Left renal cortex interstitium (tissue), 4 donors: ENCODE data around the gene DAW1. TPM values are rescaled to one million over a fixed set of nuclear protein-coding genes. Genes with fewer than 3 reads are reported as not detected.
A peak's percentile ranks its signal among the peaks of the same experiment; 100 is the strongest.

Source experiments
- DNase-seq, 4 donors: peaks; one replicate each; pipeline ENCODE4 v3.0.0-alpha.2; 2013; ENCODE audit warnings: low read depth in 4 of 4, low spot score in 2 of 4, missing footprints in 1 of 4
- polyA plus RNA-seq, 4 donors: library from polyadenylated mRNA; unstranded; fragments of 120-200 nt; gene quantifications; one replicate each; pipeline ENCODE4 v1.2.1, GENCODE V29; 2013; ENCODE audit not compliant: insufficient read length in 4 of 4

DAW1 gene
- polyA plus RNA-seq, 4 donors, result 0.37 to 0.95 (median 0.66) TPM

DNA sequence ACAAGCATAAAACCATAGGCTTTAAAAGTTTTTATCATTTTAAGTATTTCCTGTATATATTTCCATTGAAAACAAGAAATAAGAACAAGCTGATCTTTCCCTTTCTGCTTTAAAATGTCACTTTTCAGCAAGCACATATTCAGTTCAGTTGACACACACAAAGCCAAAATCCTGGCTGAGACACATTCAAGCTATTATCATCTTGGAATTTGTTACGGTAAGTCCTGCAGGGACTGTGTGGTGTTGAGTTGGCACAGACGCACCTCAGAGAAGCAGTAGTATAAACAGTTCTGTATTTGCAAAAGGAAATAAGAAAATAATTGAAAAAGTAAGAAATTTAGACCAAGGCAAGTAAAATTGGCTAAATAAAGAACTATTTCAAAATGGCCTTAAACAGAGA, 10.4 kb upstream of the DAW1 start:
- no peak for DNase-seq

DNA sequence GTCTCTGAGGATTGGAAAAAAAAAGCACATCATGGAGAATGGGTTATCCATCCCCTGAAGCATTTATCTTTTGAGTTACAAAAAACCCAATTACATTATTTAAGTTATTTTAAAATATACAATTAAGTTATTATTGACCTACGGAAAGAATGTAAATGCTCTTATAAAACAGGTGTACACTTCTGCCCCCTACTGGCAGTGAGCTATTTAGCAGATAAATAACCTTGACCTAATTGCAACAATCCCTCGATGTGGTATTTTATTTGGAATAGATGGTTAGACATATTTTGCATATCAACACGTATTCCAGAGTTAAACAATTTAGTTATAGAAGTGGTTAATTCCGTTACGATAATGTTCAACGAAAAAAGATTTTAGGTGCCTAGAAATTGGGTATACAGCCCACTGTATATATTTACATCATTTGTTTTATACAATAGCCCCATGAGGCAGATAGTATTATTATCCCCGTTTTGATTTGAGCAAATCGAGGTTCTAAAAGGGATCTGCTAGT, 9.1 kb upstream of the DAW1 start:
- no peak for DNase-seq

DNA sequence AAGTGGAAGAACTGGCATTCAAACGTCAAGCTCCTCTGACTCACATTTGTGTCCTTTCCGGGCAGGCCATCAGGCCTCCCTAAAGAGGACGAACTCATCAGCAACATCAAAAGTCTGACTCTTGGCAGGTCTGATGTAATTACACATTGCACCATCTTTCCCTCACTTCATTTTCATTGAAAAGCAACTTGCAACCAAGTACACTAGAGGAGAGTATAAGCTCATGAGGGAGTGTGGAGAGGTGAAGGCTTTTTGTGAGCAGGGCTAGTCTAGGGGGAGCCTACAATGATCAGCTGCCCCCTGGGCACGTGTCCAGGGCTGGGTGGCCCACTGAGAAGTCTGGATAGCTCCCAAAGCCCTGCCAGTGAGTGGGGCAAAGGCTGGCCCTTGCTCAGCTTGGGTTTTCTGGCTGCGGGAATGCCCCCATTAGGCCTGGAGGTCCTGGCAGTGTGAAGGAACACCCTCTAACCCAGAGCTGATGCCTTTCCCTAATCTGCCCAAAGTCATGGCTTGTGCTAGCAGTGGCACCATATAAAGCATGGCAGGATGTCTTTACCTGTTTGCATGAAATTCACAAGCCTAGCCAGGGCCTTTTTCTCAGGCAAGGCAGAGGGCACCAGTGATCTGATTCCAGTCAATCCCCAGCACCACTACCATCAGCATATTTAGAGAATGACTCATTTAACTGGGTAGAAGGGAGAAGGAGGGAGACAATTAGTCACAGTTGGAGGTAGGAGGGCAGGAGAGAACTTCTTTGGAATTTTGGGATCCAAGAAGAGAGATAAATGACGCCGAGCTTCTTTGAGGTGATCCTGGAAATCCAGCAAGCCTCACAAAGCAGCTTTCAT, 8.5 kb upstream of the DAW1 start:
- no peak for DNase-seq

DNA sequence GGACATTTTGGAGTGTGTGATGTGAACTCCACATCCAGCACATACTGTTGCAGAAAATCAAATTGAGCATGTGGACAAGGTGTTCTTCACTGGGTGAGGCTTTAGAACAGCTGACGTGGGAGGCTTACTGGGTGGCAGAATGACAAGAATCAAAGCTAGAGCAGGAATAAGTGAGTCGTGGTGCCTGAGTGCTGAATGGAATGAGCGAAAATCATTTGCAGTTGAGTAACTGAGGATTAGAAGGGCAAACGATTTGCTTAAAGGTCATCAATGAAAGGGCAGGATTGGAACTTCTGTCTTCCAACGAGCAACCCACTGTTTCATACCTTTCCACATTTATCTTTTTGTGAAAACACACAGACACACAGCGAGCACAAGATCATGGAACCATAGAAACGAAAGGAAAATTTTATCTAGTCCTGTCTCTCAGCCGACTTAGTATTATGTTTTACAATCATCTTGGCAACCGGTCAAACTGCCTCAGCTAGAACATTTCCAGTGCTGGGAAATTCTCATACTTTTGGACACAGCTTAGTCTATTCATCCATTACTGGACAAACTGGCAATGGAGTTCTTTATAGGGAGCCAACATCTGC, 7.2 kb upstream of the DAW1 start:
- no peak for DNase-seq

DNA sequence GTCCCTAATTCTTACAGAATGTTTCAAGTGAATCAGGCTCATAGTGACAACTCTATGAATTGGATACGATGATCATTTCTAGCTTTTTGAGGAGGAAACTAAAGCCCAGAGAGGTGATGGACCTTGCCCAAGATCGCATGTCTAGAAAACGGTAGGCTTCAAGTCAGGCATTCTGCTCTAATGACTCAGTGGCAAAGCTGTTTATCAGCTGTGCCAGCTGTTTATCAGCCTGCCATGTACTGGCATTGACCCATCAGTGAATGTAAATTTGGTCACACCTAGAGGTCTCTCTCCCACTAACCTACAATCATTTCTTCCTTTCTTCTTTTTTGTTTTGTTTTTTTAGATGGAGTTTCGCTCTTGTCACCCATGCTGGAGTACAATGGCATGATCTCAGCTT, 6.1 kb upstream of the DAW1 start:
- no peak for DNase-seq

DNA sequence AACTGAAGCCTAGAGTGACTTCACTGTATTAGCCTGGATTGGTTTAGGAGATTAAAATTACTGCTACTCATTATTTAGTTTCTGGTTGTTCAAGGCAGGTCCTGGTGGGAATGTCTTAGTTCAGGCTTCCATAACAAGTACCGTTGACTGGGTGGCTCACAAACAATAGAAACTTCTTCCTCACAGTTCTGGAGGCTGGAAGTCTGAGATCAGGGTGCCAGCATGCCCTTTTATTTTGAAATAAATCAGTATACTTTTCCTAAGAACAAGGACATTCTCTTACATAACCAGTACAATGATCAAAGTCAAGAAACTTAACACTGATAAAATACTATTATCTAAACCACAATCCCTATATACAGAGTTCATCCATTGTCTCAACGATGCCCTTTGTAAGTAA, 4.0 kb upstream of the DAW1 start:
- DNase-seq, result no peak

DNA sequence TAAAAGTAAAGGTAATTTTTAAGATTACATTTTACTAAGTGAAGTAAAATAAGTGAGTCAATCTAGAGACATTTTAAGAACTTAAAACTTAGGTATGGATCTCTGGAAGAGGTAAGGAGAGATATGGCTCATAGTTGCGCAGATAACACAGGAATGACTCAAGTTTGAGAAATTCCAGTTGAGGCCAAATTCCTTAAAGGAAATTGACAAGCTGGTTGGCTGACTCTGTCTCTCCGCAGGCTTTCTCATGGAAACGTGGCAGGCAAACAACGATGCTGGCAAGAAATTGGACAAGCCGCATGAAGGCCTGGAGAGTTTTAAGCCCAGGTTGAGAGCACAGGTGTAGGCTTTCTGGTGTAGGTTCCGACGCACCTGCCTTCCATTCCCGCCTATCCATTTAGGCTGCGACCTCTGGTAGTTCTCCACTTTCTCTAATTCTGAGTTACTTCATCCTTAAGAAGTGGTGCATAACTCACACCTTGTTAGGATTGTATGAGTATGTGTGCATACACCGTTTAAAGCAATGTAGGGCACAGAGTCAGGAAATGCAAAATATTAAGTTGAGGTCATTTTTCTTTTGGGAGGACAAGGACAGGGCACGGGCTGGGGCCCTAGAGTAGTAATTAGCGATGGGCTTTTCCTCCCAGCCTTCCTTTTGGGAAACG, 589 bp upstream of the DAW1 start:
- no peak for DNase-seq

DNA sequence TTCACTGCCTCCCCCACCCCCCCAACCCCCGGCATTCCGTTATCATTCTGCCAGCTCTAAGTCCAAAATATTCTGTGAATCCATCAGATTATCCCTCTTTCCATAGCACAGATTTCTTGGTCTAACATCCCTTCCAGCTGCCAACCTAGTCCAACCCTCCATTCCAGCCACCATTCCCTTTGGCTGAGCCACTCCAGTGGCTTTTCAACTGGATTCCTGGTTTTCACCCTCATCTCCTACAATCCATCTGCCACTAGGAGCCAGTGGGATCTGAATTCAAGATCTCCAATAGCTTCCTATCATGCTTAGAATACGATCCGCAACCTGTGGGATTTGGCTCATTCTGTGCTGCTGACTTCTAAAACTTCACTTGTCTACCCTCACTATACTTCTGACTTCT, 1.2 kb downstream of the DAW1 start:
- DNase-seq, result no peak

DNA sequence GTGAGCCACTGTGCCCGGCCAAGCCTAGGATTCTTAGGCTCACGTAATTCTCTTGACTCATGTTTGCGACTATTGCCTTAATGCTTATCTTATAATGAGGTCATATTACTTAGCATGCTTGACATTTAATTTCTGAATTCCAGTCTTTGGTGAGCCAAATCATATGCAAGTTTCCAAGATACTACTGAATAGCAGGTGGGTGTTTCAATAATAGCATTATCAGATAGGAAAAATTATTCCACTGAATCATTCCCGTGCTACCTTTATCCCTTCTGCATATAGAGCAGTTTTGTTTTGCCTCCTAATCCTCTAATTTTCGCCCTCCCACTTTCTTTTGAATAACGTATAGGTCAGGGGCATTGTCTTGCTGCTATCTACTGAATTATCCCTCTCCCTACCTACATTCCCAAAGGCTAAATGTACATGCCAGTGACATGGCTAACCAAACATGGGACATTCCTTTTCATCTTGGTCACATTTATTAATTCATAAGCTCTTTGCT, 4.9 kb downstream of the DAW1 start:
- no peak for DNase-seq

DNA sequence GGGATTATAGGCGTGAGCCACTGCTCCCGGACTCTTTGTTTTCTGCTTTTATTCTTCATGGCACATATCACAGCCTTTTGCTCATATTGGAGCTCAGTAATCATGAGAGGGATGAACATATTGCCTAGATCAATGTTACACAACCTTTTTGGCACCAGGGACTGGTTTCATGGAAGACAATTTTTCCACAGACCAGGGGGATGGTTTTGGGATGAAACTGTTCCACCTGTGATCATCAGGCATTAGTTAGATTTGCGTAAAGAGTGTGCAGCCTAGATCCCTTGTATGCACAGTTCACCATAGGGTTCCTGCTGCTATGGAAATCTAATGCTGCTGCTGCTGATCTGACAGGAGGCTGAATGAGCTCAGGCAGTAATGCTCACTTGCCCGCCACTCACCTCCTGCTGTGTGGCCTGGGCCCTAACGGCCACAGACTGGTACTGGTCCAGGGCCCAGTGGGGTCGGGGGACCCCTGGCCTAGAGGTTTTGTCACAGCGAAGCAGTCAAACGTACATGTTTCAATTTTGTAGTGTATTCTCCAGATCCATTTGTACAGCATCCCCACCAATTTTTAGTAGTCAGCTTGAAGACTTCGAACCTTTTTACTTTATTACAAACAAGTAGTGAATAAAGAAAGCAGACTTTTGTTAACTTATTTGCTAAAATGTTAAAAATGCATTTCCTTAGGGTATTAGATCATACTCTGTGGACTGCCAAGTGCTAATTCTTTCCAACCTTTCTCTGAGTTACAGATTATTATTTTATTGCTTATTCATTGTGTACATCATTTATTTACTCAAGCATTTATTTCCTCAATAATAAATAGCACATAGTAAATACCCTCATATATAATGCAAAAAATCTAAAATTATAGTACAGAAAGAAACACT, 6.2 kb downstream of the DAW1 start:
- no peak for DNase-seq

DNA sequence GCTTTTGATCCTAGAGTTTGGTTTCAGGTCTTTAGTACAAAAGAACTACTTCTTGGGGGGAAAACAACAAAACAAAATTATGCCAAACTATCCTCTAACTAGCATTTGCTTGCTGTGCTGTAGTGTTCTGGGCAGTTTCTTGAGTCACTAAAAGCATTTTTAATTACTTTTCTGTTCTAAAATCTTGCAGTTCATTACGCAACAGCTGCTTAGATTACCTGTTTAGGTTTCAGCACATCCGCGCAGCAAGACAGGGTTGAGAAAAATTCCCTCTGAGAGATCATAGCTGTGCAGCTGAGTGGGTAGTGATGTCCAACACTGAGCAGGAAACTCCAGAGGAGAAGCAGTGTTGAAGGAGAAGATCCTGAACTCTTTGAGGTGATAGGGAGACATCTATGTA, 9.0 kb downstream of the DAW1 start:
- no peak for DNase-seq

DNA sequence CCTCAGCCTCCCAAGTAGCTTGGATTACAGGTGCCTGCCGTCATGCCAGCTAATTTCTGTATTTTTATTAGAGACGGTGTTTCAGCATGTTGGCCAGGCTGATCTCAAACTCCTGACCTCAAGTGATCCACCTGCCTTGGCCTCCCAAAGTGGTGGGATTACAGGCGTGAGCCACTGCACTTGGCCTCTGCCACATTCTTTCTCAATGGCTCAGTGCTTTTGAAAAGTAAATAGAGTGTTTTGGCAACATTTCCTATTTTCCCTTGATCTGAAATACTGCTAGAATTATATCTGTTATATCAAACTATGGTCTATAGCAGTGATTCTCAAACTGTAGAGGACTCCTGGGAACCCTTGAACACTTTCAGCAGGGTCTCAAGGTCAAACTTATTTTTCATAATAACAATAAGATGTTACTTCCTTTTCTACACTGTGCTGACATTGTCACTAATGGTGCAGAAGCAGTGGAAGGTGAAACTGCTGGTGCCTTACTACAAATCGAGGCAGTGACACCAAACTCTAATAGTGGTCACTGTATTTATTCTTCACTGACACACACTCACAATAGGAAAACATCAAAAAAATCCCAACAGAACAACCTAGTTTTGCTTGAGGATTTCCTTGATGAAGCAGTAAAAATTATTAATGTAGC, 10.6 kb downstream of the DAW1 start:
- DNase-seq, result no peak

DNA sequence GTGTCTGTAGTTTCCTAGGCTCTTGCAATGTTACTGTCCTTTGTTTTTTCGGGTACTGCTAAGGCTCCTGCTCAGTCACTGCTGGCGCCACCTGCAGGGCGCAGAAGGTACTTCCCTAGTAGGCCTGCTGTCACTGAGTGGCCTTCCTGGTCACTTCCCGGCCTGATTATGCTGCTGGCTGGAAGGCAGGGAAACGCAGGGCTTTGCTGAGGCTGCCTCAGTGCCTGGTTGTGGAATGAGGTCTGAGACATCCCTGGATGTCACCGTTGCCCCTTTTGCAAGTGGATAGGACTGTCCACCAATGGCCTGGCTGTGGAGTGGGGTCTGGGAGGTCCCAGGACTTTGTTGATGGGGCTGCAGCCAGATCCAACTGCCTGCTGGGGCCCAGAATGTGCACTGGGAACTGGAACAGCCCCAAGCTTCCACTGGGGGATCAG, 13.1 kb downstream of the DAW1 start:
- peak in 1 of 4 donors; percentile 15 for DNase-seq

DNA sequence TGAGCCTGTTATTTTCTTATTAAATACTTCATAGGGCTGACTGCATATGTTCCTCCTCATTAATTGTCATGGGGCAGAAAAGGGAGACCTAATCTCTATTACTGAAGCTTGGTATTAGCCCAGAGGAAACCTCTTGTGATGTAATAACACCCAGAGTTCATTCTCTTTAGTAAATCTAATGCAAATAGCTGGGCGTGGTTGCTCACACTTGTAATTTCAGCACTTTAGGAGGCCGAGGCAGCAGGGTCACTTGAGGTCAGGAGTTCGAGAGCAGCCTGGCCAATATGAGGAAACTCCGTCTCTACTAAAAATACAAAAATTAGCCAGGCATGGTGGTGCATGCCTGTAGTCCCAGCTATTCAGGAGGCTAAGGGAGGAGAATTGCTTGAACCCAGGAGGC, 14.7 kb downstream of the DAW1 start:
- no peak for DNase-seq

DNA sequence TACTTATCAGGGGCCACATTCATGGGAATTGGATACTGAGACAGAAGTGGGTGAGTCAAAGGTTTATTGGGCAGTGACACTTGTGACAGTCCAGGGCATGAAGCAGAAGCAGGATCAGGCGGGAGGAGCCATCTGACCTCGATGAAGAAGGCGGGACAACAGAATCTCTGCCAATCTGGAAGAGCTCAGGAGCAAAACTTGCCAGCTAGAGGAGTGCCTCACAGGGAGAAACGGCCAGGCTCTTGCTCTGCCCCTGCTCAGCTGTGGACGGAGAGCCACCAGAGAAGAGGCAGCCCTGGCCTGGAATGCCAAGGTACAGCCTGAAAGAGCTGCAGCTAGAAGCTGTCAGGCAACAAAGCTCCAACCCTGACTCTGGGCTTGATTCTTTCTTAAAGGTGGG, 16.9 kb downstream of the DAW1 start:
- no peak for DNase-seq

DNA sequence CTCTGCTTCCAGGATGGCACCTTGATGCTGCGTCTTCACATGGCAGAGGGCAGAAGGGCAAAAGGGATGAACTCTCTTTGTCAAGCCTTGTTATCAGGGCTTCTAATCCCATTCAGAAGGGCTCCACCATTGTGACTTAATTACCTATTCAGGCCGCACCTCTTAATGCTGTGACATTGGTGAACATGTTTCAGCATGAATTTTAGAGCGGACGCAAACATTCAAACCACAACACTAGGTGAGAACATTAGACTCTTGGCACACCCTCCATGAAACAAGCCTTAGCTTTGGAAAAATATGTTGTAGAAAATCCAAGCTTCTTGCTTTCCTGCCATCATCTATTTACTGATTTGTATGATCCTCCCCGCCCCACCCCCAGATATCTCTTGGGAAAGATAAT, 17.9 kb downstream of the DAW1 start:
- DNase-seq, result no peak

DNA sequence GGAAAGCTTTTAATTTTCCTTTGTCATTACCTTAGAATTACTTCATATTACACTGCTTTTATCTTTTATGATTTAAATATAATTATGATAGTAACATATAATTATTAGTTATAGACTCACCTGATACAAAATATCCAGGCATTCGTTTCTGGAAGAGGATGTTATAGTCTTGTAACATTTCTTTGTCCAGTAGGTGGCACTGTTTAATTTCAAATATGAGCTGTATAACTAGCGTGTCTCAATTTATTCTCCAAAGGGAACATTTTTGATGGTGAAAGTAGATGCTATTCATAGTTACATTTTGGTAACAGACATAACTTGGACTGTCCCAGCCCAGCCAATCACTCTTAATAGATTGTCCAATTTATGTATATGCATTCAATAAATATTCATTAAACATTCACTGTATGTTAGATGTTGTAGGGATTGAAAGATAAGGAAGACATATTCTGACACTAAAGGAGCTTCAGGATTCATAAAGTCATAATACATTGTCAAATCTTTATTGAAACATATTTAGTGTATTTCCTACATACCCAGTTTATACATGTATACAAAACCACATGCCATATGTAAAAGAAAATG, 19.2 kb downstream of the DAW1 start:
- DNase-seq, result peak in 1 of 4 donors; percentile 33

DNA sequence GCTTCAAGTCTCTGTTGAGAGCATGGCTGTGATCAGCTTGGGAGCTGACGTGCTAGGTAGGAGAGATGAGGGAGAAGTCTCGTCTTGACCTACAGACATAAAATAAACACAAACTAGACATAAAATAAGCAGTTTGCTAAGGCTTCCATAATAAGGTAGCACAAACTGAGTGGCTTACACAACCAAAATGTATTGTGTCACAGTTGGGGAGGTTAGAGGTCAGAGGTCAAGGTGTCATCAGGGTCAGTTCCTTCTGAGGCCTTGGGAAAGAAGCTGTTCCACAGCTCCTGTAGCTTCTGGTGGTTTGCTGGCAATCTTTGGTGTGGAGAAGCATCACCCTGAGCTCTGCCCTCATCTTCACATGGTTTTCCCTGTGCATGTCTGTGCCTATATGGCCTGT, 20.2 kb downstream of the DAW1 start:
- no peak for DNase-seq

DNA sequence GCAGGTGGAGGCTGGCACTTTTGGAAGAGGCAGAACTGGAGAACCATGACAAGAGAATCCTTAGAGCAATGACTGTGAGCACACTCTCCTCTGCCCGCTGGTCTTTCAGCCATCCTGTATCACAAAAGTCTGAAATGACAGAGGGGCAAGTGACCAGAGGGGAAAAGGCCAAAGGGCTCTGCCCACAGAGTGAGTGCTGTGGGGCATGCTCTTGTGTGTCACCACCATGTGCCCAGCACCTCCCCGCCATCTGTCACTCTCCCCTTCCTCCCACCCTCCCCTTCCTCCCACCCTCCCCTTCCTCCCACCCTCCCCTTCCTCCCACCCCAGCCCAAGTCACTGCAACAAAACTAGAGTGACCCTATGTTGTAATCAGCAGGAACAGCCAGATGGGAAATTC, 31.9 kb downstream of the DAW1 start:
- DNase-seq, result no peak

DNA sequence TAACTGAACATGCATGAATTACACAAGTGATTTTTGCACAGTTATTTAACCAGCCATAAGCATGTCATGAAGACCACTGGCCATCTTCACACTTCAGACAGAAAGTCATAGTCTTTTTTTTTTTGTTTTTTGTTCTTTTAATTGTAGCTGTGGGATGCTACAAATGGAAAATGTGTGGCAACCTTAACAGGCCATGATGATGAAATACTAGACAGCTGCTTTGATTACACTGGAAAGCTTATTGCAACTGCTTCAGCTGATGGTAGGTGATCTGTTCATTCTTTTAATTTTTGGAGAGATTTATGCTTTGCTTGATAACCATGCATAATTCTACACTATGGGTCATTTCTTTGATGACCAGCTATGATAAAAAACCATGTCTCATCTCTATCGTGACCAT, 35.6 kb downstream of the DAW1 start:
- DNase-seq, result no peak
